K562 (cell line): Measurements from ENCODE around the gene FRMD4B. TPM values are rescaled to one million over a fixed set of nuclear protein-coding genes. Genes with fewer than 3 reads are reported as not detected.

ENCODE experiments used
- ATAC-seq: fragments of 200-7000 bp; cut with Tn5 transposase; 3 replicates; pipeline ENCODE4 v1.9.1; 2020; ENCODE audit warnings: moderate library complexity
- BruUV-seq: library from RNA; stranded (reverse); fragments of 400-500 nt; replicated peaks from 2 replicates; lab custom pipeline; 2021; lab: Mats Ljungman, UMichigan
- CTCF ChIA-PET: fragments of 300-600 bp; formaldehyde crosslinking; extraction: SDS; loops from one replicate; lab custom pipeline; 2021; ENCODE audit warnings: low intra/inter-chr PET ratio; lab: Yijun Ruan, JAX
- POLR2A ChIA-PET: fragments of 300-600, 350-650 bp; sonication (Branson Sonifier 250); formaldehyde crosslinking; extraction: SDS; loops from one replicate; lab custom pipeline; 2021; ENCODE audit warnings: antibody characterized with exemption, inconsistent platforms; lab: Yijun Ruan, JAX
- DNase-seq, 4 experiments: peaks; one replicate each; pipeline versions ENCODE4 v3.0.0 to v3.0.0-alpha.2; 2011 to 2018; ENCODE audit warnings: low spot score in 3 of 4, mixed read lengths in 3 of 4; ENCODE audit errors: extremely low read depth in 1 of 4
- FAIRE-seq: peaks from 2 replicates; lab custom pipeline; 2011; peaks lifted over from hg19 to GRCh38; lab: Jason Lieb, UNC
- H2AFZ ChIP-seq: 2 replicates; pipeline ENCODE4 v1.6.0; 2011; ENCODE audit warnings: low read depth, low read length, control low read depth, inconsistent platforms
- H3K27ac ChIP-seq: fragments of 200-600 bp; 3 replicates; pipeline ENCODE4 v1.8.0; 2011; ENCODE audit warnings: low read depth, mild to moderate bottlenecking, control low read depth, inconsistent platforms, low read length, moderate library complexity, mixed read lengths; ENCODE audit errors: extremely low read depth
- H3K27me3 ChIP-seq, 2 experiments: fragments of 300-600 bp in 1 of 2; 2 replicates in 1 of 2; 3 replicates in 1 of 2; pipeline versions ENCODE4 v1.6.0 to v1.8.0; 2011; ENCODE audit warnings: inconsistent platforms in 2 of 2, low read length in 2 of 2, mild to moderate bottlenecking in 1 of 2, mixed read lengths in 1 of 2, moderate library complexity in 1 of 2; ENCODE audit not compliant: control insufficient read depth in 2 of 2, insufficient read depth in 2 of 2
- H3K36me3 ChIP-seq: fragments of 300-600 bp; 3 replicates; pipeline ENCODE4 v1.8.0; 2011; ENCODE audit warnings: mild to moderate bottlenecking, low read length, inconsistent platforms; ENCODE audit not compliant: control insufficient read depth, insufficient read depth
- H3K4me1 ChIP-seq, 2 experiments: fragments of 200-600 bp in 1 of 2; replicated peaks in 1 of 2; 2 replicates in 1 of 2; 3 replicates in 1 of 2; pipeline versions ENCODE4 v1.5.1 to v1.8.0; 2011; ENCODE audit warnings: inconsistent platforms in 2 of 2, low read length in 2 of 2, mild to moderate bottlenecking in 1 of 2, mixed read lengths in 1 of 2, moderate library complexity in 1 of 2; ENCODE audit not compliant: control insufficient read depth in 2 of 2, insufficient read depth in 2 of 2
- H3K4me2 ChIP-seq: 2 replicates; pipeline ENCODE4 v1.6.1; 2011; ENCODE audit warnings: low read length, control low read depth, inconsistent platforms, mixed read lengths; ENCODE audit not compliant: insufficient read depth
- H3K4me3 ChIP-seq: fragments of 200-600 bp; sonication (generic), shearing (Covaris generic); 2 replicates; pipeline ENCODE4 v1.5.1; 2016; ENCODE audit warnings: control low read depth, inconsistent platforms
- H3K79me2 ChIP-seq: fragments of 200-600 bp; 3 replicates; pipeline ENCODE4 v1.8.0; 2011; ENCODE audit warnings: low read length, inconsistent platforms; ENCODE audit not compliant: control insufficient read depth, insufficient read depth
- H3K9ac ChIP-seq, 2 experiments: 2 replicates each; pipeline versions ENCODE4 v1.6.0 to v1.6.1; 2011; ENCODE audit warnings: low read depth in 2 of 2, low read length in 2 of 2, control low read depth in 1 of 2, inconsistent platforms in 1 of 2, mild to moderate bottlenecking in 1 of 2, mixed read lengths in 1 of 2; ENCODE audit not compliant: insufficient read depth in 1 of 2
- H3K9me1 ChIP-seq: one replicate; pipeline ENCODE4 v1.6.0; 2011; ENCODE audit warnings: inconsistent platforms, mild to moderate bottlenecking, low read length, moderate library complexity; ENCODE audit not compliant: control insufficient read depth, insufficient read depth
- H3K9me3 ChIP-seq: replicated peaks from 2 replicates; pipeline ENCODE4 v1.5.1; 2011; ENCODE audit warnings: low read depth, low read length, inconsistent platforms; ENCODE audit not compliant: control insufficient read depth, insufficient read depth
- H4K20me1 ChIP-seq: replicated peaks from 2 replicates; pipeline ENCODE4 v1.6.1; 2011; ENCODE audit warnings: low read length, inconsistent platforms, mixed read lengths; ENCODE audit not compliant: control insufficient read depth, insufficient read depth
- ARNT ChIP-seq, 2 experiments: fragments of 450-650 bp; IDR thresholded peaks; 2 replicates each; pipeline ENCODE4 v1.6.1; 2016; ENCODE audit warnings: mild to moderate bottlenecking in 1 of 2
- HNRNPUL1 ChIP-seq: fragments of 200-400 bp; formaldehyde crosslinking; IDR thresholded peaks from 2 replicates; pipeline ENCODE4 v1.6.1; 2017; ENCODE audit warnings: low read length
- NR2F6 ChIP-seq: fragments of 450-650 bp; formaldehyde crosslinking; IDR thresholded peaks from 2 replicates; pipeline ENCODE4 v1.4.0; 2020; ENCODE audit warnings: mild to moderate bottlenecking
- OTX1 ChIP-seq: fragments of 450-650 bp; formaldehyde crosslinking; IDR thresholded peaks from 2 replicates; pipeline ENCODE4 v1.4.0; 2022; ENCODE audit warnings: mild to moderate bottlenecking
- SNIP1 ChIP-seq: fragments of 450-650 bp; IDR thresholded peaks from 2 replicates; pipeline ENCODE4 v1.7.1; 2017; ENCODE audit warnings: low read depth, mild to moderate bottlenecking
- ZNF311 ChIP-seq: fragments of 250-450 bp; sonication (Bioruptor Pico); IDR thresholded peaks from 2 replicates; pipeline ENCODE4 v1.4.0; 2020; ENCODE audit warnings: mild to moderate bottlenecking, moderate library complexity
- WGBS: fragments of 100-300 bp; shearing (Covaris generic); methylation state at CpG from one replicate; pipeline ENCODE4 v1.1.6; 2016; ENCODE audit warnings: low coverage, mixed read lengths; ENCODE audit not compliant: insufficient coverage; ENCODE audit errors: missing lambda C conversion rate; 5-methylcytosine and 5-hydroxymethylcytosine counted together
- in situ Hi-C: fragments of 300-500 bp; cut with MboI; formaldehyde crosslinking; loops from 4 replicates; pipeline ENCODE4 v1.15.0; 2018; ENCODE audit warnings: inconsistent platforms, mixed read lengths
- intact Hi-C: fragments of 100-400 bp; cut with micrococcal nuclease; formaldehyde crosslinking; loops from 2 replicates; pipeline ENCODE4 v1.14.2; 2022
- polyA plus RNA-seq, 8 experiments: library from polyadenylated mRNA; depleted of rRNA in 4 of 8; stranded (reverse) in 5 of 8; unstranded in 3 of 8; fragments of >200 nt; fragmentation: Nextera tagmentation in 2 of 8; fragmentation: Illumina TruSeq in 1 of 8; extraction: Ambion mirVana in 2 of 8; extraction: Trizol in 1 of 8; gene quantifications; 2 replicates each; pipeline versions ENCODE4 v1.2.1 to v1.2.3, GENCODE V29; 2011 to 2014; ENCODE audit warnings: inconsistent platforms in 1 of 8, missing spikeins in 1 of 8
- total RNA-seq, 7 experiments: library from RNA; depleted of rRNA in 6 of 7; stranded (reverse); fragments of >200 nt in 6 of 7; fragmentation: Illumina TruSeq in 2 of 7; extraction: Trizol in 2 of 7; gene quantifications; 2 replicates each; pipeline versions ENCODE4 v1.2.1 to v1.2.3, GENCODE V29; 2011 to 2021; ENCODE audit warnings: low replicate concordance in 1 of 7
- TF ChIP-seq, protein P1 (sequence below): fragments of 250-450 bp; sonication (Bioruptor Pico); IDR thresholded peaks from 2 replicates; pipeline ENCODE4 v1.5.0; 2020; ENCODE audit warnings: mild to moderate bottlenecking

The FRMD4B gene
- total and polyA plus RNA-seq, 9 of the 15 experiments (the other 6 are each of a cell fraction or from before 2014, with no cell fraction given), result 0.03 to 0.09 (median 0.04) TPM; not detected in 3

DNA sequence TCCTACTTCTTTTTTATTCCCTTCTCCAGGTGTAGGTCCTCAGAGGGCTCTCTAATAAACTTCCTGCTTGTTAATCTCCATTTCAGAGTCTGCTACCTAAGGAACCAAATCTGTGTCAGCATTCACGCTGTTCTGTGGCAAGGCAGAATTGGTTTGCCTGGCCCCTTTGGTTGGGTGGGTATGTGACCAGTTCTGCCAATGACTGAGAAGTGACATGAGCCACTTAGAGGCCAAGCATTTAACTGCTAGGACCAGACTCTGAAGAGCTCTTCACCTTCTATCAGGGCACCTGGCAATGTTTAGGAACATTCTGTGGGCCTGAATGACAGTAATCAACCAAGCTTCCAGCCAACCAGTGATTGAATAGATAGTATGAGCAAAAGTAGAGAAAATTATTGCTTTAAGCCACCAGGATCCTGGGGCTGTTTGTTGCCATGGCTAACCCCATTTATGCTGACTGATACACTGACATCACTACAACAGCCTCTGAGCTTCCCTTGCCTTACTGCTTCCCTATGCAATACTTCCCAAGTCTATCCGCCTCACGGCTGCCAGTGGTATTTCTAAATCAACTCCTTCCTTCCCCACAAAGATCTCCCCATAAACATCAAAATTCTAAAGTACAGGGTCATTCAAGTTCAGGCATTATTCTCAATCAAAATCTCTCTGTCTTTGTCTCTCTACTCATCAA, 7.6 kb downstream of the FRMD4B start:
- Histone ChIP-seq H4K20me1 (no peaks in the 10 kb centered on the region; the same call in 1 of the 2 replicates), H3K9ac (no peak overlapping the region), H3K4me2 (no peak overlapping the region), H3K9me1 (no peaks in the 10 kb centered on the region), H3K27ac (no peak overlapping the region), H3K27me3 (no peaks in the 10 kb centered on the region), H3K79me2 (no peaks in the 10 kb centered on the region), H3K4me1 (no peaks in the 10 kb centered on the region), H3K9me3 (no peaks in the 10 kb centered on the region), H3K4me3 (no peak overlapping the region), H2AFZ (no peak overlapping the region), H3K36me3 (no peaks in the 10 kb centered on the region)
- TF ChIP-seq OTX1 (no peak), ARNT (IDR thresholded peaks at IDR 0.05) (no peak), ZNF311 (no peak), HNRNPUL1 (no peak), SNIP1 (no peak), NR2F6 (CRISPR knock-in tag) (no peak)
- TF ChIP-seq, protein P1, sequence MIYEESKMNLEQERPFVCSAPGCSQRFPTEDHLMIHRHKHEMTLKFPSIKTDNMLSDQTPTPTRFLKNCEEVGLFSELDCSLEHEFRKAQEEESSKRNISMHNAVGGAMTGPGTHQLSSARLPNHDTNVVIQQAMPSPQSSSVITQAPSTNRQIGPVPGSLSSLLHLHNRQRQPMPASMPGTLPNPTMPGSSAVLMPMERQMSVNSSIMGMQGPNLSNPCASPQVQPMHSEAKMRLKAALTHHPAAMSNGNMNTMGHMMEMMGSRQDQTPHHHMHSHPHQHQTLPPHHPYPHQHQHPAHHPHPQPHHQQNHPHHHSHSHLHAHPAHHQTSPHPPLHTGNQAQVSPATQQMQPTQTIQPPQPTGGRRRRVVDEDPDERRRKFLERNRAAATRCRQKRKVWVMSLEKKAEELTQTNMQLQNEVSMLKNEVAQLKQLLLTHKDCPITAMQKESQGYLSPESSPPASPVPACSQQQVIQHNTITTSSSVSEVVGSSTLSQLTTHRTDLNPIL (CRISPR knock-in tag), result no peak
- DNase-seq (no peak), ATAC-seq (no peak), FAIRE-seq (no peak)
- no TSS peak for BruUV-seq
- POLR2A ChIA-PET, result no interaction called here
- WGBS, result 6% methylated on average over 3 of the region's 3 CpGs
- intact Hi-C loops, result no loop called here
- in situ Hi-C loops, result no loop called here
- CTCF ChIA-PET, result no interaction called here
